Mucosa of descending colon (tissue), 3 donors: ENCODE results near the gene RNF166. TPM values are rescaled to one million over a fixed set of nuclear protein-coding genes. Genes with fewer than 3 reads are reported as not detected.
"Not testable (repeated sequence)": the region's sequence is repeated elsewhere in the genome, so short reads cannot be mapped to it uniquely, and the experiment has no call there.

Source experiments
- ATAC-seq: fragments of 200-7000 bp; cut with Tn5 transposase; one replicate; pipeline ENCODE4 v1.9.1; 2020; ENCODE audit warnings: mild to moderate bottlenecking, moderate library complexity
- DNase-seq, 3 donors: peaks; one replicate each; pipeline ENCODE4 v3.0.0-alpha.2; 2020
- H3K36me3 ChIP-seq: fragments of 200-600 bp; one replicate; pipeline ENCODE4 v1.8.0; 2021; ENCODE audit warnings: low read depth, mild to moderate bottlenecking
- H3K4me1 ChIP-seq: fragments of 200-600 bp; one replicate; pipeline ENCODE4 v1.8.0; 2021; ENCODE audit warnings: low read depth, mild to moderate bottlenecking
- H3K4me3 ChIP-seq: fragments of 200-600 bp; one replicate; pipeline ENCODE4 v1.8.0; 2021; ENCODE audit warnings: mild to moderate bottlenecking
- H3K9me3 ChIP-seq: fragments of 200-600 bp; one replicate; pipeline ENCODE4 v1.8.0; 2021; ENCODE audit warnings: mild to moderate bottlenecking
- CTCF ChIP-seq: fragments of 200-600 bp; IDR thresholded peaks from one replicate; pipeline ENCODE4 v1.8.0; 2022; ENCODE audit warnings: antibody characterized with exemption, mild to moderate bottlenecking
- intact Hi-C, 2 donors: fragments of 100-400 bp; cut with DNase I in 1 of 2; cut with micrococcal nuclease in 1 of 2; formaldehyde crosslinking; loops; one replicate each; pipeline versions ENCODE4 v1.11.0 to v1.11.1; 2022; cut with DNase I, micrococcal nuclease
- total RNA-seq, 3 donors: library from RNA; stranded (reverse); fragmentation: NEBNext Ultra II Directional in 2 of 3; extraction: Animal tissue kit (Norgen Biotek cat#: 25700) in 2 of 3; gene quantifications; one replicate each; pipeline versions ENCODE4 v1.2.1 to v1.2.4, GENCODE V29; 2021 to 2023
- donor health status: DM: no; HTN: no; CAD: no; lungs with moderate emphysema.
- donor health status: DM: no; HTN: no; CAD: no.
- donor health status: DM: no; HTN: yes; CAD: no.

The RNF166 gene
- total RNA-seq, 3 donors from 2014 or later = 9.5 to 22.8 (median 15.1) TPM

GRCh38 chr16:88676502-88677242 lies 29.5 kb downstream of the RNF166 start:
- DNase-seq = no peak

GRCh38 chr16:88673716-88674379 lies 32.4 kb downstream of the RNF166 start:
- no peaks in the 10 kb centered on the region for H3K4me1 ChIP-seq
- intact Hi-C loops = no loop called here
- H3K36me3 ChIP-seq = no peaks in the 10 kb centered on the region
- ATAC-seq (no peak), DNase-seq (no peak)
- no peaks in the 10 kb centered on the region for H3K9me3 ChIP-seq
- TF ChIP-seq CTCF = no peak
- H3K4me3 ChIP-seq = no peak overlapping the region

More at GRCh38 chr16:88676502-88677242, 29.5 kb downstream of the RNF166 start:
- TF ChIP-seq CTCF = no peak
- ATAC-seq = no peak
- intact Hi-C loops = no loop called here
- H3K9me3 ChIP-seq = no peaks in the 10 kb centered on the region
- no peaks in the 10 kb centered on the region for H3K36me3 ChIP-seq
- H3K4me1 ChIP-seq = no peaks in the 10 kb centered on the region
- H3K4me3 ChIP-seq = no peak overlapping the region

GRCh38 chr16:88672776-88673175 lies 33.4 kb downstream of the RNF166 start:
- ATAC-seq (peak; percentile 71), DNase-seq (peak in 1 of 3 donors; percentile 40)
- H3K36me3 ChIP-seq = no peaks in the 10 kb centered on the region
- no peak overlapping the region for H3K4me3 ChIP-seq
- intact Hi-C loops = no loop called here
- H3K9me3 ChIP-seq = no peaks in the 10 kb centered on the region
- no peaks in the 10 kb centered on the region for H3K4me1 ChIP-seq
- no peak for TF ChIP-seq CTCF

- no peak for DNase-seq
- H3K36me3 ChIP-seq = no peaks in the 10 kb centered on the region
- ATAC-seq = no peak
- H3K4me1 ChIP-seq = no peaks in the 10 kb centered on the region
- intact Hi-C loops = no loop called here
- H3K9me3 ChIP-seq = no peaks in the 10 kb centered on the region
- no peak overlapping the region for H3K4me3 ChIP-seq
- no peak for TF ChIP-seq CTCF
Observed at GRCh38 chr16:88671806-88672205, 34.4 kb downstream of the RNF166 start.

GRCh38 chr16:88669980-88670379 lies 36.2 kb downstream of the RNF166 start:
- DNase-seq (no peak), ATAC-seq (no peak)
- Histone ChIP-seq H3K9me3 (no peaks in the 10 kb centered on the region), H3K4me3 (no peak overlapping the region), H3K36me3 (no peaks in the 10 kb centered on the region), H3K4me1 (no peaks in the 10 kb centered on the region)
- no peak for TF ChIP-seq CTCF
- intact Hi-C loops = no loop called here

GRCh38 chr16:88669493-88669892 lies 36.7 kb downstream of the RNF166 start:
- DNase-seq = not testable (repeated sequence)

More at GRCh38 chr16:88669493-88669892, 36.7 kb downstream of the RNF166 start:
- intact Hi-C loops, H3K4me1 ChIP-seq, H3K36me3 ChIP-seq, ATAC-seq, H3K9me3 ChIP-seq, H3K4me3 ChIP-seq: not testable (repeated sequence)
